Measurements from ENCODE around the gene IL1RL2.

DNA sequence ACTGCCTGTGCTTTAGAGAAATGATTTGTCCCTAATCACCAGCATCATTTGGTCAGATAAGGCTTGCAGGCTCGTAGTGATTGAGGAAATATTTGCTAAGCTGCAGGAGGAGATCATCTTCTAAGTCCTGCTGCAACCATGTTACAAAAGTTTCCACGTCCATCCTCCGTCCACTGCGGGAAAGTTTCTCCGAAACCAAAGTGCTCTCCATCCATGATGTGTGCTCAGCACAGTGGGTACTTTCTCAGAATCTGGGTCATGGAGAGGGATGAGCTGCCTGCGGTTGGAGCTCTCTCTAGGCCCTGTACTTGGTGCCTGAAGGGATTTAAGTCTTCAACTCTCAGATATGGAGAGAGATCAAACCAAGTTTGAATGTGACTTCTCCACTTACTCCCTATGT is 39.3 kb downstream of the IL1RL2 start:
- TF ChIP-seq, protein P1, sequence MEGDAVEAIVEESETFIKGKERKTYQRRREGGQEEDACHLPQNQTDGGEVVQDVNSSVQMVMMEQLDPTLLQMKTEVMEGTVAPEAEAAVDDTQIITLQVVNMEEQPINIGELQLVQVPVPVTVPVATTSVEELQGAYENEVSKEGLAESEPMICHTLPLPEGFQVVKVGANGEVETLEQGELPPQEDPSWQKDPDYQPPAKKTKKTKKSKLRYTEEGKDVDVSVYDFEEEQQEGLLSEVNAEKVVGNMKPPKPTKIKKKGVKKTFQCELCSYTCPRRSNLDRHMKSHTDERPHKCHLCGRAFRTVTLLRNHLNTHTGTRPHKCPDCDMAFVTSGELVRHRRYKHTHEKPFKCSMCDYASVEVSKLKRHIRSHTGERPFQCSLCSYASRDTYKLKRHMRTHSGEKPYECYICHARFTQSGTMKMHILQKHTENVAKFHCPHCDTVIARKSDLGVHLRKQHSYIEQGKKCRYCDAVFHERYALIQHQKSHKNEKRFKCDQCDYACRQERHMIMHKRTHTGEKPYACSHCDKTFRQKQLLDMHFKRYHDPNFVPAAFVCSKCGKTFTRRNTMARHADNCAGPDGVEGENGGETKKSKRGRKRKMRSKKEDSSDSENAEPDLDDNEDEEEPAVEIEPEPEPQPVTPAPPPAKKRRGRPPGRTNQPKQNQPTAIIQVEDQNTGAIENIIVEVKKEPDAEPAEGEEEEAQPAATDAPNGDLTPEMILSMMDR (IDR thresholded peaks at IDR 0.05), result no peak
- no peak for TF ChIP-seq POLR2A (IDR thresholded peaks at IDR 0.05)
